ENCODE data around the gene WDR33.

The WDR33 gene

GRCh38 chr2:127654838-127655175 is 156.2 kb downstream of the WDR33 start:
- H2AFZ ChIP-seq (ENCODE audit: low read length, unreplicated experiment): no peak overlapping the region
- no peaks in the 10 kb centered on the region for H3K4me1 ChIP-seq (ENCODE audit: control insufficient read depth, insufficient read depth, low read length, unreplicated experiment)
- H3K4me3 ChIP-seq (ENCODE audit: low read depth, low read length): no peak overlapping the region
- H3K79me2 ChIP-seq (ENCODE audit: control insufficient read depth, insufficient read depth, low read length, unreplicated experiment): no peaks in the 10 kb centered on the region
- no peaks in the 10 kb centered on the region for H3K36me3 ChIP-seq (ENCODE audit: insufficient read depth, low read length)
- no peaks in the 10 kb centered on the region for H3K27me3 ChIP-seq (ENCODE audit: insufficient read depth, low read length)
- H3K27ac ChIP-seq (ENCODE audit: low read depth, low read length): no peak overlapping the region

- Histone ChIP-seq H3K4me3 (ENCODE audit: low read depth, low read length) (no peak overlapping the region), H3K36me3 (ENCODE audit: insufficient read depth, low read length) (no peaks in the 10 kb centered on the region), H3K27me3 (ENCODE audit: insufficient read depth, low read length) (no peaks in the 10 kb centered on the region), H2AFZ (ENCODE audit: low read length, unreplicated experiment) (no peak overlapping the region), H3K4me1 (ENCODE audit: control insufficient read depth, insufficient read depth, low read length, unreplicated experiment) (peaks cover 3% of the 10 kb centered on the region), H3K79me2 (ENCODE audit: control insufficient read depth, insufficient read depth, low read length, unreplicated experiment) (no peaks in the 10 kb centered on the region), H3K27ac (ENCODE audit: low read depth, low read length) (no peak overlapping the region)
These were observed 156.7 kb downstream of the WDR33 start for GRCh38 chr2:127654084-127654837.

DNA sequence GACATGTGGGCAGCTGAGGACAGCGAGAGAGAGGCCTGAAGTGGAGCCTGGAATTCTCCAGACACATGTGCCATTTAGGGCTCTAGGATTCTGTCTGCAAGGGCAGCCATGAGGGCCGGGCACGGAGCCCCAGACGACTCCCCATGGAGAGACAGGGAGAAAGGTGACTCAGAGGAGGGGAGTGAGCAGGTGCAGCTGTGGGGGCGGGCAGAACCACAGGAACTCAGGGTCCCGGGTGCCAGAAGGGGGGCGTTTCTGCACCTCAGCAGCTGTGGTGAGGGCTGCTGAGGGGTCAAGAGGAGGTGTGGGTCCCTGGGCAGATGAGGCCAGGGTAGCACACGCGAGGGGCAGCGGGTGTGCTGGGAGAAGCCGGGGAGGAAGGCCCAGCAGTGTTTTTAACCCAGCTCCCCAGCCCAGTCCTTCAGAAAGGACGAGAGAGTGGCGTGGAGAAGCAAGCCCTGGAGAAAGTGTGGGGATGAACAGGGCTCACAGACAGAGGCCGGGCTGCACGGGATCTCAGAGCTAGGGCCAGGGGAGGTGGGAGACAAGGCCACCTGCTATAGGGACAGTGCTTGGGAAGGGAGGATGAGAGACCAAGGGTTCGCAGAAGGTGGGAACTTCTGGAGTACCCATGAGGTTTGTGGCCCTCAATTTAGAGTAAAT is 157.4 kb downstream of the WDR33 start:
- Histone ChIP-seq H3K36me3 (ENCODE audit: insufficient read depth, low read length) (no peaks in the 10 kb centered on the region), H3K27me3 (ENCODE audit: insufficient read depth, low read length) (no peaks in the 10 kb centered on the region), H3K4me1 (ENCODE audit: control insufficient read depth, insufficient read depth, low read length, unreplicated experiment) (peaks cover 5% of the 10 kb centered on the region)

DNA sequence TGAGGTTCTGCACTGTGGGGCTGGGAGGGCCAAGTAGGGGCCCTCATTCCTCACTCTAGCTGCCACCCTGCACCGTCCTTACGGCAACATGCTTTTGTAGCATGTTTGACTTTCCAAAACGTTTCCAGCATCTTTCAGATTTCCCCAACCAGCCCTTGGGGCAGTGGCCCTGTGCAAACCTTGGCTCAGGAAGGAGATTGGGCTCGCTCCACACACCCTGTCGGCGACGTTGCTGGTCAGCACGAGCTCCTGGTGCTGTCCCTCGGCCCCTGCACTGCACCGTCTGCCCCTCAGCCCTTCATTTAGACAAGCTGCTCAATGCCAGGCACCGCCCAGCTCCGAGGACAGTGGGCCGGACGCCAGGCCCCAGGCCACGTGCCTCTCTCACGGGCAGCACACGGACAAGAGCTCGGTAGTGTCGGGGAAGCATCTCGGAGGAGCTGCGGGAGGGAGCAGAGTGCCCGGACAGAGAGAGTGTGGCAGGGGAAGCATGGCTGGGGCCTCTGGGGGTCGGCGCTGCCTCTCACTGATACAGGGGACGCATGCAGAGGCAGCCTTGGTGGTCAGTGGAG is 158.1 kb downstream of the WDR33 start:
- no peak overlapping the region for H3K4me3 ChIP-seq (ENCODE audit: low read depth, low read length)
- no peak overlapping the region for H3K27ac ChIP-seq (ENCODE audit: low read depth, low read length)
- no peaks in the 10 kb centered on the region for H3K79me2 ChIP-seq (ENCODE audit: control insufficient read depth, insufficient read depth, low read length, unreplicated experiment)
- H2AFZ ChIP-seq (ENCODE audit: low read length, unreplicated experiment): no peak overlapping the region
- H3K4me1 ChIP-seq (ENCODE audit: control insufficient read depth, insufficient read depth, low read length, unreplicated experiment): peaks cover 5% of the 10 kb centered on the region
- no peaks in the 10 kb centered on the region for H3K27me3 ChIP-seq (ENCODE audit: insufficient read depth, low read length)
- H3K36me3 ChIP-seq (ENCODE audit: insufficient read depth, low read length): no peaks in the 10 kb centered on the region

More for the DNA sequence above, 157.4 kb downstream of the WDR33 start:
- Histone ChIP-seq H2AFZ (ENCODE audit: low read length, unreplicated experiment) (no peak overlapping the region), H3K79me2 (ENCODE audit: control insufficient read depth, insufficient read depth, low read length, unreplicated experiment) (no peaks in the 10 kb centered on the region), H3K27ac (ENCODE audit: low read depth, low read length) (no peak overlapping the region), H3K4me3 (ENCODE audit: low read depth, low read length) (no peak overlapping the region)

- H3K4me1 ChIP-seq (ENCODE audit: control insufficient read depth, insufficient read depth, low read length, unreplicated experiment): peaks cover 11% of the 10 kb centered on the region
- no peaks in the 10 kb centered on the region for H3K36me3 ChIP-seq (ENCODE audit: insufficient read depth, low read length)
- H3K79me2 ChIP-seq (ENCODE audit: control insufficient read depth, insufficient read depth, low read length, unreplicated experiment): no peaks in the 10 kb centered on the region
- no peaks in the 10 kb centered on the region for H3K27me3 ChIP-seq (ENCODE audit: insufficient read depth, low read length)
- no peak overlapping the region for H3K27ac ChIP-seq (ENCODE audit: low read depth, low read length)
- no peak overlapping the region for H2AFZ ChIP-seq (ENCODE audit: low read length, unreplicated experiment)
- no peak overlapping the region for H3K4me3 ChIP-seq (ENCODE audit: low read depth, low read length)
These were observed 158.9 kb downstream of the WDR33 start for GRCh38 chr2:127651971-127652550.

DNA sequence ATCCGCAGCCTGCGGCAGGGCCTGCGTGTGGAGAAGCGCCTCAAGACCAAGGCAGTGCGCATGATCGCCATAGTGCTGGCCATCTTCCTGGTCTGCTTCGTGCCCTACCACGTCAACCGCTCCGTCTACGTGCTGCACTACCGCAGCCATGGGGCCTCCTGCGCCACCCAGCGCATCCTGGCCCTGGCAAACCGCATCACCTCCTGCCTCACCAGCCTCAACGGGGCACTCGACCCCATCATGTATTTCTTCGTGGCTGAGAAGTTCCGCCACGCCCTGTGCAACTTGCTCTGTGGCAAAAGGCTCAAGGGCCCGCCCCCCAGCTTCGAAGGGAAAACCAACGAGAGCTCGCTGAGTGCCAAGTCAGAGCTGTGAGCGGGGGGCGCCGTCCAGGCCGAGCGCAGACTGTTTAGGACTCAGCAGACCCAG is 159.6 kb downstream of the WDR33 start:
- Histone ChIP-seq H2AFZ (ENCODE audit: low read length, unreplicated experiment) (no peak overlapping the region), H3K4me1 (ENCODE audit: control insufficient read depth, insufficient read depth, low read length, unreplicated experiment) (peaks cover 18% of the 10 kb centered on the region), H3K27me3 (ENCODE audit: insufficient read depth, low read length) (no peaks in the 10 kb centered on the region), H3K4me3 (ENCODE audit: low read depth, low read length) (no peak overlapping the region), H3K27ac (ENCODE audit: low read depth, low read length) (no peak overlapping the region), H3K36me3 (ENCODE audit: insufficient read depth, low read length) (no peaks in the 10 kb centered on the region), H3K79me2 (ENCODE audit: control insufficient read depth, insufficient read depth, low read length, unreplicated experiment) (no peaks in the 10 kb centered on the region)

All from ACC112 (cell line).